Progenitor cell of endocrine pancreas (in vitro differentiated cells): ENCODE data around the gene ABI3BP. TPM values are rescaled to one million over a fixed set of nuclear protein-coding genes. Genes with fewer than 3 reads are reported as not detected.

Experiments
- DNase-seq: peaks from one replicate; pipeline ENCODE4 v3.0.0; 2021; ENCODE audit warnings: low spot score; ENCODE audit not compliant: unreplicated experiment
- H3K27ac Mint-ChIP-seq: 2 replicates; pipeline ENCODE4 v1.8.0; 2021; ENCODE audit warnings: mild to moderate bottlenecking, moderate library complexity, mixed read lengths
- H3K27me3 Mint-ChIP-seq: 2 replicates; pipeline ENCODE4 v1.8.0; 2021; ENCODE audit warnings: mixed read lengths
- H3K36me3 Mint-ChIP-seq: 2 replicates; pipeline ENCODE4 v1.8.0; 2022; ENCODE audit warnings: mixed read lengths; ENCODE audit not compliant: insufficient read depth
- H3K4me1 Mint-ChIP-seq: 2 replicates; pipeline ENCODE4 v1.8.0; 2021; ENCODE audit warnings: low read depth, mixed read lengths
- H3K4me3 Mint-ChIP-seq: 2 replicates; pipeline ENCODE4 v1.8.0; 2021; ENCODE audit warnings: low read depth, mild to moderate bottlenecking, moderate library complexity, mixed read lengths
- H3K9me3 Mint-ChIP-seq: 2 replicates; pipeline ENCODE4 v1.8.0; 2021; ENCODE audit warnings: low read depth, mixed read lengths
- CTCF ChIP-seq: fragments of 200-600 bp; sonication (generic); IDR thresholded peaks from one replicate; pipeline ENCODE4 v1.5.0; 2021; ENCODE audit warnings: antibody characterized with exemption, mild to moderate bottlenecking; ENCODE audit not compliant: unreplicated experiment
- total RNA-seq: library from RNA; stranded (reverse); gene quantifications from 2 replicates; pipeline ENCODE4 v1.2.1, GENCODE V29; 2021

Gene ABI3BP
- total RNA-seq, 1 donor from 2014 or later: not detected

GRCh38 chr3:100970477-100970990 lies 22.7 kb downstream of the ABI3BP start:
- Mint-ChIP-seq H3K4me3 (no peak overlapping the region), H3K36me3 (no peaks in the 10 kb centered on the region), H3K4me1 (no peaks in the 10 kb centered on the region), H3K27me3 (no peaks in the 10 kb centered on the region), H3K27ac (no peak overlapping the region), H3K9me3 (no peaks in the 10 kb centered on the region)
- DNase-seq: no peak
- TF ChIP-seq CTCF: no peak

GRCh38 chr3:100968932-100969906 lies 24.0 kb downstream of the ABI3BP start:
- H3K27ac Mint-ChIP-seq: no peak overlapping the region
- H3K36me3 Mint-ChIP-seq: no peaks in the 10 kb centered on the region
- H3K9me3 Mint-ChIP-seq: no peaks in the 10 kb centered on the region
- DNase-seq: no peak
- H3K27me3 Mint-ChIP-seq: no peaks in the 10 kb centered on the region
- H3K4me3 Mint-ChIP-seq: no peak overlapping the region
- no peak for TF ChIP-seq CTCF
- no peaks in the 10 kb centered on the region for H3K4me1 Mint-ChIP-seq

- DNase-seq: no peak
- Mint-ChIP-seq H3K9me3 (no peaks in the 10 kb centered on the region), H3K4me1 (no peaks in the 10 kb centered on the region), H3K27ac (no peak overlapping the region), H3K27me3 (no peaks in the 10 kb centered on the region), H3K4me3 (no peak overlapping the region), H3K36me3 (no peaks in the 10 kb centered on the region)
- no peak for TF ChIP-seq CTCF
Observed at GRCh38 chr3:100966807-100967206, 26.4 kb downstream of the ABI3BP start.

- Mint-ChIP-seq H3K4me3 (no peak overlapping the region), H3K27ac (no peak overlapping the region), H3K9me3 (no peaks in the 10 kb centered on the region), H3K36me3 (no peaks in the 10 kb centered on the region), H3K4me1 (no peaks in the 10 kb centered on the region), H3K27me3 (no peaks in the 10 kb centered on the region)
- TF ChIP-seq CTCF: no peak
- DNase-seq: no peak
Observed at GRCh38 chr3:100966049-100966491, 27.2 kb downstream of the ABI3BP start.

DNA sequence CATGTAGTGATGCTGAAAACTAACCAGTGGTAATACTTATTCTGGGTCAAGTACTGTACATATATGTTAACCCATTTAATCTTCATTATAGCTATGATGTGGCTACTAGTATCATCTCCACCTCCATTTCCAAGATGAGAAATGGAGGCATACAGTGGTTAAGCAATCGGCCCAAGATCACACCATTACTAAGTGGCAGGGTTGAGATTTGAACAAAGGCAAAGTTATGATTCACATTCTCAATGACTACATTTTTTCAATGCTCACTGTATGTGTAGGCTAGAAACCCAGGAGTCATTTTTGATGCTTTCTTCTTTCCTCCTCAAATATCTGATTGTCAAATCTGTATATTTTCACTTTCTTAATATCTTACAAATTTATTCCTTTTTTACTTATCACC lies 30.2 kb downstream of the ABI3BP start:
- no peak overlapping the region for H3K4me3 Mint-ChIP-seq
- no peaks in the 10 kb centered on the region for H3K4me1 Mint-ChIP-seq
- H3K27me3 Mint-ChIP-seq: no peaks in the 10 kb centered on the region
- no peak for TF ChIP-seq CTCF
- no peak for DNase-seq
- H3K9me3 Mint-ChIP-seq: peaks cover 7% of the 10 kb centered on the region
- peaks cover 2% of the 10 kb centered on the region for H3K36me3 Mint-ChIP-seq
- no peak overlapping the region for H3K27ac Mint-ChIP-seq
